GM23248 (cell line): ENCODE measurements around the gene IPO11. TPM values are rescaled to one million over a fixed set of nuclear protein-coding genes. Genes with fewer than 3 reads are reported as not detected.
"Not testable (repeated sequence)": the region's sequence is repeated elsewhere in the genome, so short reads cannot be mapped to it uniquely, and the experiment has no call there.

Experiments
- DNase-seq: peaks from one replicate; pipeline ENCODE4 v3.0.0-alpha.2; 2015
- H2AFZ ChIP-seq: fragments of 200-600 bp; sonication (generic); 2 replicates; pipeline ENCODE4 v1.6.1; 2016; ENCODE audit warnings: antibody characterized with exemption
- H3F3A ChIP-seq: fragments of 200-600 bp; sonication (generic); 2 replicates; pipeline ENCODE4 v1.6.1; 2016; ENCODE audit warnings: mild to moderate bottlenecking, antibody characterized with exemption, mixed run types; ENCODE audit not compliant: insufficient read depth
- H3K27ac ChIP-seq: fragments of 200-600 bp; sonication (generic); 2 replicates; pipeline ENCODE4 v1.5.1; 2016; ENCODE audit warnings: mild to moderate bottlenecking
- H3K27me3 ChIP-seq: fragments of 200-600 bp; sonication (generic); replicated peaks from 2 replicates; pipeline ENCODE4 v1.6.1; 2016; ENCODE audit warnings: mild to moderate bottlenecking; ENCODE audit not compliant: insufficient read depth
- H3K36me3 ChIP-seq: fragments of 200-600 bp; sonication (generic); 2 replicates; pipeline ENCODE4 v1.6.1; 2016; ENCODE audit warnings: low read depth, mild to moderate bottlenecking
- H3K4me1 ChIP-seq: fragments of 200-600 bp; sonication (generic); 2 replicates; pipeline ENCODE4 v1.6.1; 2016; ENCODE audit warnings: mild to moderate bottlenecking; ENCODE audit not compliant: insufficient read depth
- H3K4me2 ChIP-seq: fragments of 200-600 bp; sonication (generic); one replicate; pipeline ENCODE4 v1.6.1; 2016; ENCODE audit warnings: mild to moderate bottlenecking; ENCODE audit not compliant: unreplicated experiment
- H3K4me3 ChIP-seq: fragments of 200-600 bp; sonication (generic); 2 replicates; pipeline ENCODE4 v1.5.1; 2016; ENCODE audit warnings: mild to moderate bottlenecking
- H3K79me2 ChIP-seq: fragments of 200-600 bp; sonication (generic); 2 replicates; pipeline ENCODE4 v1.6.1; 2016; ENCODE audit warnings: mild to moderate bottlenecking; ENCODE audit not compliant: insufficient read depth
- H3K9ac ChIP-seq: fragments of 200-600 bp; sonication (generic); 2 replicates; pipeline ENCODE4 v1.6.1; 2016; ENCODE audit warnings: mild to moderate bottlenecking
- H3K9me2 ChIP-seq: fragments of 200-600 bp; sonication (generic); 2 replicates; pipeline ENCODE4 v1.6.1; 2016; ENCODE audit warnings: mixed run types, mild to moderate bottlenecking, moderate library complexity; ENCODE audit not compliant: insufficient read depth
- H3K9me3 ChIP-seq: fragments of 200-600 bp; sonication (generic); one replicate; pipeline ENCODE4 v1.6.1; 2017; ENCODE audit warnings: low read depth
- H4K20me1 ChIP-seq: fragments of 200-600 bp; sonication (generic); 2 replicates; pipeline ENCODE4 v1.6.0; 2016; ENCODE audit not compliant: insufficient read depth
- EZH2 ChIP-seq: fragments of 200-600 bp; sonication (generic); IDR thresholded peaks from 2 replicates; pipeline ENCODE4 v1.6.1; 2018; ENCODE audit warnings: antibody characterized with exemption, mild to moderate bottlenecking; ENCODE audit not compliant: insufficient read depth, poor library complexity, severe bottlenecking
- EZH2phosphoT487 ChIP-seq: fragments of 200-600 bp; sonication (generic); IDR thresholded peaks from 2 replicates; pipeline ENCODE4 v1.6.1; 2018; ENCODE audit warnings: antibody characterized with exemption, moderate library complexity, mild to moderate bottlenecking, low read depth; ENCODE audit not compliant: insufficient read depth
- WGBS, 2 experiments: methylation state at CpG; one replicate each; pipeline ENCODE4 v1.1.6; 2015 to 2017; ENCODE audit warnings: low lambda C conversion rate in 2 of 2, low coverage in 1 of 2; ENCODE audit errors: missing lambda C conversion rate in 2 of 2; 5-methylcytosine and 5-hydroxymethylcytosine counted together
- in situ Hi-C: fragments of 300-500 bp; cut with MboI; formaldehyde crosslinking; loops from 2 replicates; pipeline ENCODE4 v1.15.0; 2020
- polyA plus RNA-seq: library from polyadenylated mRNA; unstranded; fragments of >200 nt; fragmentation: Nextera tagmentation; extraction: Ambion mirVana; gene quantifications from 2 replicates; pipeline ENCODE4 v1.2.1, GENCODE V29; 2016
- total RNA-seq: library from RNA; depleted of rRNA; stranded (reverse); fragments of >200 nt; shearing (Covaris generic); gene quantifications from 2 replicates; pipeline ENCODE4 v1.2.3, GENCODE V29; 2014

Gene IPO11
- total and polyA plus RNA-seq, 2 experiments from 2014 or later = 19.9 to 26.5 TPM

DNA sequence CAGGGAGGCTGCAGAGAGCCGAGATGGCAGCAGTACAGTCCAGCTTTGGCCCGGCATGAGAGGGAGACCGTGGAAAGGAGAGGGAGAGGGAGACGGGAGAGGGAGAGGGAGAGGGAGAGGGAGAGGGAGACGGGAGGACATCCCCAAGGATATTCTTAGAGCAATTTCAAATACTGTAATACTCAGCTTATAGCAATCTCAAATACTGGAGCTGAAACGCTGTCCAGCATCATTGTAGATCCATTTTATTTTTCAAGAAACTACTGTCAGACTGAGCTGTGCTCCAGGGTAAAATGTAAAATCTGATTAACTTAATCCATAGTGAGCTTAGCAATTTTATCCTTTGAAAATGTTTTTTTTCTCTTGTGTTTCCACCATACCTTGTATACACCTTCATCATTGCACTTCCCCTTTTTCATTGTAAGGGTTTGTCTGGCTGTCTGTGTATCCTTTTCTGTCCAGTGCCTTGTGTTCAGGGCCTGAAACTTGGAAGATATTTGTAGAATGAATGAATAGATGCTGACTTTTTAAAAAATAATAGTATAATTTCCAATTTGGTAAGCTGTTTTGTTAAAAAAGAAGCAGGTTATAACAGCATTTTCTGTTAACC lies 102.1 kb downstream of the IPO11 start:
- WGBS, 2 experiments = 77 to 100% methylated on average over 1 to 6 of the region's 6 CpGs
- no peaks in the 10 kb centered on the region for H3K9me3 ChIP-seq
- no peak overlapping the region for H3K9ac ChIP-seq
- H3K36me3 ChIP-seq = peaks cover 5% of the 10 kb centered on the region; the same call in 1 of the 2 replicates
- no peak overlapping the region for H3K27ac ChIP-seq
- H3K27me3 ChIP-seq = no peaks in the 10 kb centered on the region
- H4K20me1 ChIP-seq = no peaks in the 10 kb centered on the region
- H3K4me1 ChIP-seq = no peaks in the 10 kb centered on the region
- H3K4me3 ChIP-seq = no peak overlapping the region
- in situ Hi-C loops = no loop called here
- no peak for DNase-seq
- TF ChIP-seq EZH2 (no peak), EZH2phosphoT487 (no peak)
- no peaks in the 10 kb centered on the region for H3F3A ChIP-seq
- no peaks in the 10 kb centered on the region for H3K9me2 ChIP-seq
- H3K4me2 ChIP-seq = no peak overlapping the region
- no peaks in the 10 kb centered on the region for H3K79me2 ChIP-seq
- H2AFZ ChIP-seq = no peak overlapping the region

- H3K36me3 ChIP-seq, H3K27me3 ChIP-seq, H3K4me2 ChIP-seq, H3K9ac ChIP-seq, in situ Hi-C loops, DNase-seq, H3K4me3 ChIP-seq, H4K20me1 ChIP-seq, H2AFZ ChIP-seq, H3K27ac ChIP-seq, H3K4me1 ChIP-seq, H3F3A ChIP-seq, H3K79me2 ChIP-seq, H3K9me3 ChIP-seq, H3K9me2 ChIP-seq: not testable (repeated sequence)
- WGBS, 2 experiments = 95 to 100% methylated on average over 1 of the region's 1 CpG
Observed at GRCh38 chr5:62520812-62521211, 108.2 kb downstream of the IPO11 start.

GRCh38 chr5:62521319-62521718 lies 108.8 kb downstream of the IPO11 start:
- H2AFZ ChIP-seq = no peak overlapping the region
- H3F3A ChIP-seq = no peaks in the 10 kb centered on the region
- H3K9me3 ChIP-seq = no peaks in the 10 kb centered on the region
- no peaks in the 10 kb centered on the region for H4K20me1 ChIP-seq
- no peak overlapping the region for H3K4me3 ChIP-seq
- peaks cover 5% of the 10 kb centered on the region; the same call in 1 of the 2 replicates for H3K36me3 ChIP-seq
- TF ChIP-seq EZH2phosphoT487 (no peak), EZH2 (no peak)
- 71 to 78% methylated on average over 2 of the region's 2 CpGs for WGBS, 2 experiments
- H3K27ac ChIP-seq = no peak overlapping the region
- no peaks in the 10 kb centered on the region for H3K27me3 ChIP-seq
- no peaks in the 10 kb centered on the region for H3K4me1 ChIP-seq
- no peak overlapping the region for H3K9ac ChIP-seq
- no peaks in the 10 kb centered on the region for H3K79me2 ChIP-seq
- in situ Hi-C loops = no loop called here
- DNase-seq = no peak
- no peak overlapping the region for H3K4me2 ChIP-seq
- no peaks in the 10 kb centered on the region for H3K9me2 ChIP-seq

GRCh38 chr5:62522811-62523210 lies 110.2 kb downstream of the IPO11 start:
- no peaks in the 10 kb centered on the region for H3K27me3 ChIP-seq
- no peak for TF ChIP-seq EZH2
- TF ChIP-seq EZH2phosphoT487 = no peak
- H3K4me2 ChIP-seq = no peak overlapping the region
- H3K9me2 ChIP-seq = 0 out of 2 replicates have a peak, but pooled peaks cover 3% of the 10 kb centered on the region
- no peaks in the 10 kb centered on the region for H3K79me2 ChIP-seq
- H2AFZ ChIP-seq = no peak overlapping the region
- H3K27ac ChIP-seq = no peak overlapping the region
- DNase-seq = no peak
- 97 to 100% methylated on average over 1 of the region's 1 CpG for WGBS, 2 experiments
- no peaks in the 10 kb centered on the region for H3K9me3 ChIP-seq
- no peaks in the 10 kb centered on the region for H3K36me3 ChIP-seq
- no peaks in the 10 kb centered on the region for H3K4me1 ChIP-seq
- no peaks in the 10 kb centered on the region for H3F3A ChIP-seq
- no peaks in the 10 kb centered on the region for H4K20me1 ChIP-seq
- in situ Hi-C loops = no loop called here
- H3K4me3 ChIP-seq = no peak overlapping the region
- no peak overlapping the region for H3K9ac ChIP-seq

DNA sequence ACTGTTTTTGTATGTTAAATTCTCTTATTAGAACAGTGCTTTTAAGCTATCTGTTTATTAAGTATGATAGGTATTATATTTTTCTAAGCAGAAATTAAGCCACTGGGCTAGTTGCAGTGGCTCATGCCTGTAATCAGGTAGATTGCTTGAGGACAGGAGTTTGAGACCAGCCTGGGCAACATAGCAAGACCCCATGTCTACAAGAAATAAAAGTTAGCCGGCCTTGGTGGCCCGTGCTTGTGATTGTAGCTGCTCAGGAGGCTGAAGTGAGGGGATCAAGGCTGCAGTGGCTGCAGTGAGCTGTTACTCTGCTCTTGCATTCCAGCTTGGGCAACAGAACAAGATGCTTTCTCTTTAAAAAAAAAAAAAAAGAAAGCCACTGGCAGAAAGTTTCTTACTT lies 121.0 kb downstream of the IPO11 start:
- Histone ChIP-seq H4K20me1 (no peaks in the 10 kb centered on the region), H3K4me3 (no peak overlapping the region), H3K9me2 (no peaks in the 10 kb centered on the region), H3K9ac (no peak overlapping the region), H2AFZ (no peak overlapping the region), H3K4me2 (no peak overlapping the region), H3K4me1 (no peaks in the 10 kb centered on the region), H3K79me2 (no peaks in the 10 kb centered on the region), H3F3A (no peaks in the 10 kb centered on the region), H3K9me3 (no peaks in the 10 kb centered on the region), H3K36me3 (no peaks in the 10 kb centered on the region), H3K27ac (no peak overlapping the region), H3K27me3 (no peaks in the 10 kb centered on the region)
- in situ Hi-C loops = no loop called here
- TF ChIP-seq EZH2phosphoT487 (no peak), EZH2 (no peak)
- WGBS, 2 experiments = 93 to 98% methylated on average over 2 of the region's 2 CpGs
- no peak for DNase-seq
